HL-60 (cell line): Measurements from ENCODE around the gene TBX2.

Source experiments
- DNase-seq, 2 experiments: peaks; one replicate each; pipeline ENCODE4 v3.0.0-alpha.2; 2010 to 2020; ENCODE audit warnings: low read depth in 1 of 2, low spot score in 1 of 2
- H3K27ac ChIP-seq: fragments of 250-450 bp; sonication (Bioruptor Pico); replicated peaks from 2 replicates; pipeline ENCODE4 v1.5.1; 2020; ENCODE audit warnings: mild to moderate bottlenecking, moderate library complexity
- H3K27me3 ChIP-seq: fragments of 250-450 bp; sonication (Bioruptor Pico); 2 replicates; pipeline ENCODE4 v1.5.1; 2021; ENCODE audit warnings: mild to moderate bottlenecking, moderate library complexity; ENCODE audit not compliant: insufficient read depth, poor library complexity, severe bottlenecking
- H3K4me3 ChIP-seq: replicated peaks from 2 replicates; pipeline ENCODE4 v1.5.1; 2011; ENCODE audit warnings: mild to moderate bottlenecking, control low read depth, low read length; ENCODE audit not compliant: insufficient read depth
- GABPA ChIP-seq: IDR thresholded peaks from 2 replicates; pipeline ENCODE4 v1.6.1; 2012; ENCODE audit warnings: low read depth
- POLR2AphosphoS5 ChIP-seq: IDR thresholded peaks from 2 replicates; pipeline ENCODE4 v1.6.1; 2012; ENCODE audit warnings: low read depth
- SPI1 ChIP-seq: IDR thresholded peaks from 2 replicates; pipeline ENCODE4 v1.6.1; 2012; ENCODE audit warnings: low read depth, mild to moderate bottlenecking, borderline replicate concordance
- TF ChIP-seq, protein P1 (sequence below): IDR thresholded peaks from 2 replicates; pipeline ENCODE4 v1.6.1; 2012; ENCODE audit warnings: low read depth; ENCODE audit not compliant: insufficient replicate concordance
- TF ChIP-seq, protein P2 (sequence below): IDR thresholded peaks from one replicate; pipeline ENCODE4 v1.5.1; 2011; ENCODE audit warnings: low read length, control low read depth, inconsistent platforms; ENCODE audit not compliant: insufficient read depth

Gene TBX2

GRCh38 chr17:61385577-61386236 is 13.9 kb upstream of the TBX2 start:
- Histone ChIP-seq H3K27ac (no peak overlapping the region), H3K4me3 (no peak overlapping the region), H3K27me3 (no peaks in the 10 kb centered on the region)
- no peak; the same call in 1 of the 2 replicates for TF ChIP-seq SPI1
- TF ChIP-seq POLR2AphosphoS5 = no peak
- TF ChIP-seq GABPA = no peak
- TF ChIP-seq, protein P1, sequence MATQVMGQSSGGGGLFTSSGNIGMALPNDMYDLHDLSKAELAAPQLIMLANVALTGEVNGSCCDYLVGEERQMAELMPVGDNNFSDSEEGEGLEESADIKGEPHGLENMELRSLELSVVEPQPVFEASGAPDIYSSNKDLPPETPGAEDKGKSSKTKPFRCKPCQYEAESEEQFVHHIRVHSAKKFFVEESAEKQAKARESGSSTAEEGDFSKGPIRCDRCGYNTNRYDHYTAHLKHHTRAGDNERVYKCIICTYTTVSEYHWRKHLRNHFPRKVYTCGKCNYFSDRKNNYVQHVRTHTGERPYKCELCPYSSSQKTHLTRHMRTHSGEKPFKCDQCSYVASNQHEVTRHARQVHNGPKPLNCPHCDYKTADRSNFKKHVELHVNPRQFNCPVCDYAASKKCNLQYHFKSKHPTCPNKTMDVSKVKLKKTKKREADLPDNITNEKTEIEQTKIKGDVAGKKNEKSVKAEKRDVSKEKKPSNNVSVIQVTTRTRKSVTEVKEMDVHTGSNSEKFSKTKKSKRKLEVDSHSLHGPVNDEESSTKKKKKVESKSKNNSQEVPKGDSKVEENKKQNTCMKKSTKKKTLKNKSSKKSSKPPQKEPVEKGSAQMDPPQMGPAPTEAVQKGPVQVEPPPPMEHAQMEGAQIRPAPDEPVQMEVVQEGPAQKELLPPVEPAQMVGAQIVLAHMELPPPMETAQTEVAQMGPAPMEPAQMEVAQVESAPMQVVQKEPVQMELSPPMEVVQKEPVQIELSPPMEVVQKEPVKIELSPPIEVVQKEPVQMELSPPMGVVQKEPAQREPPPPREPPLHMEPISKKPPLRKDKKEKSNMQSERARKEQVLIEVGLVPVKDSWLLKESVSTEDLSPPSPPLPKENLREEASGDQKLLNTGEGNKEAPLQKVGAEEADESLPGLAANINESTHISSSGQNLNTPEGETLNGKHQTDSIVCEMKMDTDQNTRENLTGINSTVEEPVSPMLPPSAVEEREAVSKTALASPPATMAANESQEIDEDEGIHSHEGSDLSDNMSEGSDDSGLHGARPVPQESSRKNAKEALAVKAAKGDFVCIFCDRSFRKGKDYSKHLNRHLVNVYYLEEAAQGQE = no peak
- TF ChIP-seq, protein P2, sequence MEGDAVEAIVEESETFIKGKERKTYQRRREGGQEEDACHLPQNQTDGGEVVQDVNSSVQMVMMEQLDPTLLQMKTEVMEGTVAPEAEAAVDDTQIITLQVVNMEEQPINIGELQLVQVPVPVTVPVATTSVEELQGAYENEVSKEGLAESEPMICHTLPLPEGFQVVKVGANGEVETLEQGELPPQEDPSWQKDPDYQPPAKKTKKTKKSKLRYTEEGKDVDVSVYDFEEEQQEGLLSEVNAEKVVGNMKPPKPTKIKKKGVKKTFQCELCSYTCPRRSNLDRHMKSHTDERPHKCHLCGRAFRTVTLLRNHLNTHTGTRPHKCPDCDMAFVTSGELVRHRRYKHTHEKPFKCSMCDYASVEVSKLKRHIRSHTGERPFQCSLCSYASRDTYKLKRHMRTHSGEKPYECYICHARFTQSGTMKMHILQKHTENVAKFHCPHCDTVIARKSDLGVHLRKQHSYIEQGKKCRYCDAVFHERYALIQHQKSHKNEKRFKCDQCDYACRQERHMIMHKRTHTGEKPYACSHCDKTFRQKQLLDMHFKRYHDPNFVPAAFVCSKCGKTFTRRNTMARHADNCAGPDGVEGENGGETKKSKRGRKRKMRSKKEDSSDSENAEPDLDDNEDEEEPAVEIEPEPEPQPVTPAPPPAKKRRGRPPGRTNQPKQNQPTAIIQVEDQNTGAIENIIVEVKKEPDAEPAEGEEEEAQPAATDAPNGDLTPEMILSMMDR = no peak
- no peak for DNase-seq

DNA sequence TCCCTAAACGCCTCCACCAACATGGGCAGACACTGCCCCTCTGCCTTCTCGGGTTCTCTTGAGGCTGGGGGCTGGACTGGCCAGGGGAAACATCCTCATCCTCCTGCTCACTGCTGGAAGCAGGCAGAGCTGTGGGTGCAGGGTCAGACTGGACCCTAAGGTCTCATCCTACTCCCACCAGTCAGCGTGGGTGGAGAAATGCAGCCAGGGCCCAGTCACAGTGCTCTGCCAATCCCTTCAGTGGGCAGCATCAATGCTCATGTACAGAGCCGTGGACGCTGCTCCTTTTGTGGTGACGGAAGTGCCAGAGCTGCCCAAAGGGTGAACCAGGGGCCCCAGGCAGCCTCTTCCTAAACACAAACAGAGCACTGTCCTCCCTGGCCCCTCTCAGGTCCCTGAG is 13.4 kb upstream of the TBX2 start:
- H3K27ac ChIP-seq = no peak overlapping the region
- DNase-seq = no peak
- H3K27me3 ChIP-seq = no peaks in the 10 kb centered on the region
- TF ChIP-seq SPI1 = no peak
- TF ChIP-seq, protein P2 = no peak
- no peak for TF ChIP-seq POLR2AphosphoS5
- TF ChIP-seq, protein P1 = no peak
- TF ChIP-seq GABPA = no peak
- H3K4me3 ChIP-seq = no peak overlapping the region

GRCh38 chr17:61387011-61387410 is 12.6 kb upstream of the TBX2 start:
- DNase-seq = no peak
- Histone ChIP-seq H3K4me3 (no peak overlapping the region), H3K27me3 (no peaks in the 10 kb centered on the region), H3K27ac (no peak overlapping the region)
- TF ChIP-seq SPI1 (no peak), GABPA (no peak), POLR2AphosphoS5 (no peak)
- TF ChIP-seq, protein P1 = no peak
- TF ChIP-seq, protein P2 = no peak
